DOHH2 (cell line): ENCODE data around the gene MYO9A.
A peak's percentile ranks its signal among the peaks of the same experiment; 100 is the strongest.

Experiments used
- H3F3A ChIP-seq: fragments of 200-600 bp; sonication (generic), shearing (Covaris generic); 2 replicates; pipeline ENCODE4 v1.6.0; 2016; ENCODE audit warnings: antibody characterized with exemption, mild to moderate bottlenecking; ENCODE audit not compliant: control insufficient read depth, insufficient read depth
- H3K27ac ChIP-seq: fragments of 200-600 bp; sonication (generic); 2 replicates; pipeline ENCODE4 v1.5.1; 2014; ENCODE audit warnings: low read depth, mild to moderate bottlenecking, low read length, moderate library complexity
- H3K27me3 ChIP-seq: fragments of 200-600 bp; sonication (generic); 2 replicates; pipeline ENCODE4 v1.6.1; 2014; ENCODE audit warnings: mild to moderate bottlenecking, low read length, mixed read lengths; ENCODE audit not compliant: control insufficient read depth
- H3K36me3 ChIP-seq: fragments of 200-600 bp; sonication (generic); 2 replicates; pipeline ENCODE4 v1.6.1; 2014; ENCODE audit warnings: mild to moderate bottlenecking, low read length, moderate library complexity, mixed read lengths; ENCODE audit not compliant: control insufficient read depth
- H3K4me1 ChIP-seq: fragments of 200-600 bp; sonication (generic); 2 replicates; pipeline ENCODE4 v1.6.1; 2014; ENCODE audit warnings: mild to moderate bottlenecking, low read length, mixed read lengths; ENCODE audit not compliant: control insufficient read depth
- H3K4me2 ChIP-seq: fragments of 200-600 bp; sonication (generic); 2 replicates; pipeline ENCODE4 v1.6.0; 2014; ENCODE audit warnings: mild to moderate bottlenecking, low read length, moderate library complexity
- H3K4me3 ChIP-seq: fragments of 200-600 bp; sonication (generic); 2 replicates; pipeline ENCODE4 v1.5.1; 2014; ENCODE audit warnings: mild to moderate bottlenecking, low read length, mixed read lengths
- H3K79me2 ChIP-seq: fragments of 200-600 bp; sonication (generic); 2 replicates; pipeline ENCODE4 v1.6.1; 2014; ENCODE audit warnings: mild to moderate bottlenecking, low read length, mixed read lengths; ENCODE audit not compliant: control insufficient read depth
- H3K9me2 ChIP-seq: fragments of 200-600 bp; sonication (generic); replicated peaks from 2 replicates; pipeline ENCODE4 v1.6.1; 2014; ENCODE audit warnings: mild to moderate bottlenecking, low read length, mixed read lengths; ENCODE audit not compliant: control insufficient read depth
- H3K9me3 ChIP-seq: fragments of 200-600 bp; sonication (generic); 2 replicates; pipeline ENCODE4 v1.6.1; 2014; ENCODE audit warnings: antibody characterized with exemption, low read length, mixed read lengths; ENCODE audit not compliant: control insufficient read depth, insufficient read depth
- H4K20me1 ChIP-seq: fragments of 200-600 bp; sonication (generic); 2 replicates; pipeline ENCODE4 v1.6.0; 2014; ENCODE audit warnings: low read depth, mild to moderate bottlenecking, antibody characterized with exemption, low read length, moderate library complexity; ENCODE audit not compliant: control insufficient read depth, insufficient read depth
- EZH2phosphoT487 ChIP-seq: fragments of 200-600 bp; sonication (generic); IDR thresholded peaks from 2 replicates; pipeline ENCODE4 v1.6.1; 2017; ENCODE audit warnings: borderline replicate concordance, mild to moderate bottlenecking, antibody characterized with exemption, low read length, moderate library complexity, mixed read lengths
- TF ChIP-seq, protein P1 (sequence below): fragments of 200-600 bp; sonication (generic); IDR thresholded peaks from one replicate; pipeline ENCODE4 v1.5.1; 2014; ENCODE audit warnings: antibody characterized with exemption, mild to moderate bottlenecking, low read depth, low read length; ENCODE audit not compliant: poor library complexity, severe bottlenecking

MYO9A gene

DNA sequence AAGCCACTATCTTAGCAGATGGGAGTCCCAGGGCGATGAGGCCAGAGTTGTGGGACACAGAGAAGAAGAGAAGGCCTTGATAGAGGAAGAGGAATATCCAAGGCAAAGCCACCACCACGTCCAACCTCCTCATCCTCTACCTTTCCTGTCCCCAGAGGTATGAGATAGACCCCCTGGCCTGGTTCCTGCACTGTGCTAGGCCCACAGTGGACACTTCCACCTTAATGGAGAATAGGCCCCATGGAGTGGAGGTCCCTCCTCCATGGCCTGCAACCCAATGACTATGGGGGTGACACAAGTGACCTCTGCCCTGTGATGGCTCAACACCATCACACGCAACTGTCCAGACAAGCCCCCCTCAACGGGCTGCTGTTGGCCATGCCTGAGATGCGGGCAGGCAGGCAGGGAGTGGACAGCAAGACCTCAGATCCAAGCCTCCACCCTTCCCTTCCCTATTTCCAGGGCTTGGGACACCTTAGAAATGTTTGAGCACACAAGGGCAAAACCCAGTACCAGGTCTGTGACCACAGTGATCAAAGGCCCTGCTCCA, 42.8 kb upstream of the MYO9A start:
- no peak for TF ChIP-seq EZH2phosphoT487
- TF ChIP-seq, protein P1, sequence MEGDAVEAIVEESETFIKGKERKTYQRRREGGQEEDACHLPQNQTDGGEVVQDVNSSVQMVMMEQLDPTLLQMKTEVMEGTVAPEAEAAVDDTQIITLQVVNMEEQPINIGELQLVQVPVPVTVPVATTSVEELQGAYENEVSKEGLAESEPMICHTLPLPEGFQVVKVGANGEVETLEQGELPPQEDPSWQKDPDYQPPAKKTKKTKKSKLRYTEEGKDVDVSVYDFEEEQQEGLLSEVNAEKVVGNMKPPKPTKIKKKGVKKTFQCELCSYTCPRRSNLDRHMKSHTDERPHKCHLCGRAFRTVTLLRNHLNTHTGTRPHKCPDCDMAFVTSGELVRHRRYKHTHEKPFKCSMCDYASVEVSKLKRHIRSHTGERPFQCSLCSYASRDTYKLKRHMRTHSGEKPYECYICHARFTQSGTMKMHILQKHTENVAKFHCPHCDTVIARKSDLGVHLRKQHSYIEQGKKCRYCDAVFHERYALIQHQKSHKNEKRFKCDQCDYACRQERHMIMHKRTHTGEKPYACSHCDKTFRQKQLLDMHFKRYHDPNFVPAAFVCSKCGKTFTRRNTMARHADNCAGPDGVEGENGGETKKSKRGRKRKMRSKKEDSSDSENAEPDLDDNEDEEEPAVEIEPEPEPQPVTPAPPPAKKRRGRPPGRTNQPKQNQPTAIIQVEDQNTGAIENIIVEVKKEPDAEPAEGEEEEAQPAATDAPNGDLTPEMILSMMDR, result no peak
- H3K9me3 ChIP-seq, result no peaks in the 10 kb centered on the region
- peaks cover 5% of the 10 kb centered on the region for H3K4me1 ChIP-seq
- no peaks in the 10 kb centered on the region for H3K79me2 ChIP-seq
- H3K36me3 ChIP-seq, result no peaks in the 10 kb centered on the region
- H3K27ac ChIP-seq, result no peak overlapping the region
- H3F3A ChIP-seq, result no peaks in the 10 kb centered on the region
- no peaks in the 10 kb centered on the region; the same call in 1 of the 2 replicates for H3K27me3 ChIP-seq
- H3K4me2 ChIP-seq, result no peak overlapping the region
- no peaks in the 10 kb centered on the region for H4K20me1 ChIP-seq
- no peaks in the 10 kb centered on the region for H3K9me2 ChIP-seq
- no peak overlapping the region for H3K4me3 ChIP-seq

DNA sequence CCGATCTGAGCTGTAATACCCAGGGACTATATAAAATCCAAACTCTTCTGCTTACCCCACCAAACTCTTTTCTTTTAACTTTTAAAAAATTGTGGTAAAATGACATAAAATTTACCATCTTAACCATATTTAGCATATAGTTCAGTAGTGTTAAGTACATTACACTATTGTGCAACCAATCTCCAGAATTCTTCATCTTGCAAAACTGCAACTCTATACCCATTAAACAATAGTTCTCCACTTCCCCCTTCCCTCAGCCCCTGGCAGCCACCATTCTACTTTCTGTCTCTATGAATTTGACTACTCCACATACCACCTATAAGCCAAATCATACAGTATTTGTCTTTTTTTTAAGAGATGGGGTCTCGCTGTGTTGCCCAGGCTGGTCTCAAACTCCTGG, 39.0 kb upstream of the MYO9A start:
- no peaks in the 10 kb centered on the region for H3K9me3 ChIP-seq
- TF ChIP-seq, protein P1, result no peak
- no peak for TF ChIP-seq EZH2phosphoT487
- no peaks in the 10 kb centered on the region for H3K27me3 ChIP-seq
- H3K27ac ChIP-seq, result no peak overlapping the region
- H3F3A ChIP-seq, result no peaks in the 10 kb centered on the region
- H3K4me2 ChIP-seq, result no peak overlapping the region
- no peaks in the 10 kb centered on the region for H4K20me1 ChIP-seq
- no peaks in the 10 kb centered on the region for H3K36me3 ChIP-seq
- H3K4me3 ChIP-seq, result no peak overlapping the region
- H3K79me2 ChIP-seq, result no peaks in the 10 kb centered on the region
- no peaks in the 10 kb centered on the region for H3K9me2 ChIP-seq
- H3K4me1 ChIP-seq, result peaks cover 10% of the 10 kb centered on the region

DNA sequence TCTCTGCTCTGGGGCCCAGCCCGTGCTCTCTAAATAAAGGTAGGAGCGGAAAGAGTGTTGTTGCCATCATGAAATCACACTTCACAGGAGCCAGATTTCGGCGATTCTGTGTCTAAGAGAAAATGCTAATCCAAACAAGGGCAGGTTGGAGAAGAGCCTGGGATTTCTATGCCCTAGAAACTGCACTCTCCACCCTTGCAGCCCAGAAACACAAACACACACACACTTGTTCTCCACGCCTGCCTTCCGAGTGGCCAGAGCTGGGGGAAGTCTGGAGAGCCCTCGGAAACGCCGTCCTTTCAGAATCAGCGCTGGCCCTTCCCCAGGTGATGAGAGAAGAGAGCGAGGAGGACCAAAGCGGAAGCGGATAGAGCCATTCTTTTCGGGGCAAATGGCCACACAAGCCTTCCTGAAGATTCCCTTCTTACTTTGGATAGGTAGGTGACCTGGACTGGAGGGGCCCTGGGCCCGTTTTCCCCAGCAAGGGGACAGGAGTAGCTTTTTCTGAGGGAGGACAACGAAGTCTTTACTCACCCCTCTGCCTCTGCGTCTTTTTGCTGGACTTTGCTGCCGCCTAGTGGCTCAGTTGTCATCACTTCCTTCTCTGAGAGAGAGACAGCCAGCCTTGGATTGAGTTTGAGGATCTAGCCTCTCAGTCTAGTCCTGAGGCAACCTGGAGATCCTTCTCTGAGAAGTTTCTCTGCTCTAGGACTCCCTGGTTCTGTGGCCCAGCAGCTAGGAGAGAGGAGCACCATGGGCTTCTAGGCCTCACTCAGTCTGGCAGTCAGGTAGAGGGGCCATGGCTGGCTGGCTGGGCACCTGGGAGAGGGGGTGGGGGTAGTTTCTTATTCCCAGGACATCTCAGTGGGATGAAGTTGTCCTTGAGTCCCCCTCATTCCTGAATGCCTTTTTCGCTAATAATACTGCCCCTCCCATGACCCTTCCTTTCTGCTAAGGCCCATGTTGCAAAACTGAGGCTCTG, 38.0 kb upstream of the MYO9A start:
- H4K20me1 ChIP-seq, result no peaks in the 10 kb centered on the region
- no peaks in the 10 kb centered on the region for H3F3A ChIP-seq
- H3K36me3 ChIP-seq, result no peaks in the 10 kb centered on the region
- no peaks in the 10 kb centered on the region for H3K9me2 ChIP-seq
- H3K4me1 ChIP-seq, result peaks cover 10% of the 10 kb centered on the region
- no peak overlapping the region for H3K27ac ChIP-seq
- H3K79me2 ChIP-seq, result no peaks in the 10 kb centered on the region
- H3K9me3 ChIP-seq, result no peaks in the 10 kb centered on the region
- H3K4me2 ChIP-seq, result peak overlapping the region; percentile 41
- no peak for TF ChIP-seq EZH2phosphoT487
- TF ChIP-seq, protein P1, result peak; percentile 91
- no peaks in the 10 kb centered on the region for H3K27me3 ChIP-seq
- peak overlapping the region; percentile 43 for H3K4me3 ChIP-seq
